H1 (cell line): ENCODE data around the gene FAM120C. TPM values are rescaled to one million over a fixed set of nuclear protein-coding genes. Genes with fewer than 3 reads are reported as not detected.

Source experiments
- polyA plus RNA-seq, 7 experiments: library from polyadenylated mRNA; depleted of rRNA in 3 of 7; stranded (reverse) in 5 of 7; unstranded in 2 of 7; fragments of >200 nt in 5 of 7; fragments of 200-250 nt in 2 of 7; gene quantifications; 1 replicate in 5 of 7; 2 replicates in 1 of 7; 4 replicates in 1 of 7; pipeline versions ENCODE4 v1.2.1 to v1.2.3, GENCODE V29; 2011 to 2013; ENCODE audit warnings: missing spikeins in 2 of 7, mixed read lengths in 2 of 7
- small RNA-seq: library from polyadenylated mRNA; stranded (forward); fragments of <200 nt; extraction: miRNeasy Mini kit (QIAGEN cat#:217004); gene quantifications from one replicate; pipeline ENCODE3, GENCODE V24; 2013; ENCODE audit not compliant: insufficient read depth
- total RNA-seq: library from RNA; stranded (reverse); fragmentation: NEBNext Ultra II Directional; extraction: Animal tissue kit (Norgen Biotek cat#: 25700); gene quantifications from 2 replicates; pipeline ENCODE4 v1.2.1, GENCODE V29; 2021

The FAM120C gene
- total and polyA plus RNA-seq, 2 of the 8 experiments (the other 6 are each of a cell fraction or from before 2014, with no cell fraction given) = 4.4 to 8.1 TPM

Small RNAs within 50 kb of the gene (small RNA-seq; reads per million reads assigned to genes)
- gene AL589872.1 = not detected

Other genes starting within 250 kb of the FAM120C start
- 27.6 and 29.8 TPM in 2 replicates for gene PHF8, start 138.8 kb downstream of the FAM120C start, total RNA-seq
- gene PHF8, start 138.8 kb downstream of the FAM120C start, polyA plus RNA-seq (2011; rRNA removed) = 14.6 and 17.4 TPM in 2 replicates
- gene WNK3, start 174.8 kb upstream of the FAM120C start, total RNA-seq = 37.1 and 37.5 TPM in 2 replicates
- 3.7 and 5.5 TPM in 2 replicates for gene WNK3, start 174.8 kb upstream of the FAM120C start, polyA plus RNA-seq (2011; rRNA removed)